ENCODE data around the gene DNMBP.

DNA sequence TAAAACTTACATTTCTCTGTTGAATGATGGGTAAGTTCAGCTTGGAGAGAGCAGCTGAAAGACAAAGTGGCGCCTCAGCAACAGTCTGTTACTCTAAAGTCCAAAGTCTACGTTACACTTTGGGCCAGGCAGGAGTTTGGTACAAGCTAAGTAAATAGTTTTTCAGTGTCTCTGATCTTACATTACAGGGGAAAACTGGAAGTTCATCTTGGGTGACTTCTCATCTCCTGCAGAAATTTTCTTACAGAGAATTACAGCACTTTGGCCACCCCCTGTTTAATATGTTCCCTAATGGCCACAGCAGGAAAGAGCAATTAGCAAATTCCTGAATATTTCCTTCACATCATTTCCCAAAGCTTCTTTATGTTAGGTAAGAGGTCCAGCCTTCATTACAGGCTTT, 160.2 kb downstream of the DNMBP start:
- TF ChIP-seq, protein P1, sequence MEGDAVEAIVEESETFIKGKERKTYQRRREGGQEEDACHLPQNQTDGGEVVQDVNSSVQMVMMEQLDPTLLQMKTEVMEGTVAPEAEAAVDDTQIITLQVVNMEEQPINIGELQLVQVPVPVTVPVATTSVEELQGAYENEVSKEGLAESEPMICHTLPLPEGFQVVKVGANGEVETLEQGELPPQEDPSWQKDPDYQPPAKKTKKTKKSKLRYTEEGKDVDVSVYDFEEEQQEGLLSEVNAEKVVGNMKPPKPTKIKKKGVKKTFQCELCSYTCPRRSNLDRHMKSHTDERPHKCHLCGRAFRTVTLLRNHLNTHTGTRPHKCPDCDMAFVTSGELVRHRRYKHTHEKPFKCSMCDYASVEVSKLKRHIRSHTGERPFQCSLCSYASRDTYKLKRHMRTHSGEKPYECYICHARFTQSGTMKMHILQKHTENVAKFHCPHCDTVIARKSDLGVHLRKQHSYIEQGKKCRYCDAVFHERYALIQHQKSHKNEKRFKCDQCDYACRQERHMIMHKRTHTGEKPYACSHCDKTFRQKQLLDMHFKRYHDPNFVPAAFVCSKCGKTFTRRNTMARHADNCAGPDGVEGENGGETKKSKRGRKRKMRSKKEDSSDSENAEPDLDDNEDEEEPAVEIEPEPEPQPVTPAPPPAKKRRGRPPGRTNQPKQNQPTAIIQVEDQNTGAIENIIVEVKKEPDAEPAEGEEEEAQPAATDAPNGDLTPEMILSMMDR (IDR thresholded peaks at IDR 0.05 in 2 of 3, conservative IDR thresholded peaks at IDR 0.05 in 1 of 3; ENCODE audit: borderline replicate concordance in 1 of 3, insufficient read depth in 1 of 3, low read depth in 2 of 3, low read length in 2 of 3), result no peak
- TF ChIP-seq POLR2AphosphoS5 (IDR thresholded peaks at IDR 0.05; ENCODE audit: low read depth, low read length), result no peak
